OCI-LY7 (cell line): Measurements from ENCODE around the gene SNAI3. TPM values are rescaled to one million over a fixed set of nuclear protein-coding genes. Genes with fewer than 3 reads are reported as not detected.
A peak's percentile ranks its signal among the peaks of the same experiment; 100 is the strongest.

Experiments used
- BruUV-seq: library from RNA; stranded (reverse); fragments of 400-500 nt; replicated peaks from 2 replicates; lab custom pipeline; 2021; lab: Mats Ljungman, UMichigan
- CTCF ChIA-PET: fragments of 300-600 bp; sonication (Branson Sonifier 250); formaldehyde crosslinking; loops from one replicate; lab custom pipeline; 2022; ENCODE audit warnings: antibody characterized with exemption; ENCODE audit not compliant: unreplicated experiment; lab: Charles Lee
- POLR2A ChIA-PET: fragments of 300-600 bp; sonication (Branson Sonifier 250); formaldehyde crosslinking; loops from one replicate; lab custom pipeline; 2022; ENCODE audit warnings: antibody characterized with exemption; lab: Charles Lee
- DNase-seq: peaks from one replicate; pipeline ENCODE4 v3.0.0-alpha.2; 2015; ENCODE audit warnings: low spot score
- H2AFZ ChIP-seq: fragments of 200-600 bp; sonication (generic), shearing (Covaris generic); 2 replicates; pipeline ENCODE4 v1.6.1; 2014; ENCODE audit warnings: mild to moderate bottlenecking, antibody characterized with exemption, low read length, moderate library complexity
- H3K27ac ChIP-seq: fragments of 200-600 bp; sonication (generic); 2 replicates; pipeline ENCODE4 v1.5.1; 2014; ENCODE audit warnings: mixed run types, low read depth, mild to moderate bottlenecking, moderate library complexity, low read length, inconsistent platforms; ENCODE audit not compliant: poor library complexity, severe bottlenecking
- H3K36me3 ChIP-seq: fragments of 200-600 bp; sonication (generic); 2 replicates; pipeline ENCODE4 v1.6.1; 2014; ENCODE audit warnings: mild to moderate bottlenecking, antibody characterized with exemption, low read length, moderate library complexity, mixed read lengths; ENCODE audit not compliant: insufficient read depth
- H3K4me1 ChIP-seq: fragments of 200-600 bp; sonication (generic); 2 replicates; pipeline ENCODE4 v1.5.1; 2014; ENCODE audit warnings: mild to moderate bottlenecking, low read length; ENCODE audit not compliant: insufficient read depth, poor library complexity, severe bottlenecking
- H3K4me2 ChIP-seq: fragments of 200-600 bp; sonication (generic); 2 replicates; pipeline ENCODE4 v1.6.1; 2014; ENCODE audit warnings: mild to moderate bottlenecking, low read length
- H3K4me3 ChIP-seq: fragments of 200-600 bp; sonication (generic); 2 replicates; pipeline ENCODE4 v1.5.1; 2014; ENCODE audit warnings: mild to moderate bottlenecking, low read depth, low read length; ENCODE audit not compliant: poor library complexity, severe bottlenecking
- H3K79me2 ChIP-seq: fragments of 200-600 bp; sonication (generic); 2 replicates; pipeline ENCODE4 v1.6.1; 2016; ENCODE audit warnings: low read depth, mild to moderate bottlenecking, low read length, moderate library complexity, mixed read lengths; ENCODE audit not compliant: insufficient read depth
- H3K9me2 ChIP-seq: fragments of 200-600 bp; sonication (generic); 2 replicates; pipeline ENCODE4 v1.6.1; 2016; ENCODE audit warnings: mild to moderate bottlenecking, low read length, mixed read lengths; ENCODE audit not compliant: insufficient read depth
- H3K9me3 ChIP-seq: fragments of 200-600 bp; sonication (generic); 2 replicates; pipeline ENCODE4 v1.6.1; 2014; ENCODE audit warnings: mild to moderate bottlenecking, mixed run types, low read length, mixed read lengths
- H4K20me1 ChIP-seq: fragments of 200-600 bp; sonication (generic); 2 replicates; pipeline ENCODE4 v1.6.1; 2014; ENCODE audit warnings: mild to moderate bottlenecking, antibody characterized with exemption, low read length, moderate library complexity, mixed read lengths; ENCODE audit not compliant: insufficient read depth
- CTCF ChIP-seq: fragments of 200-600 bp; sonication (generic); conservative IDR thresholded peaks from 2 replicates; pipeline ENCODE4 v1.5.1; 2014; ENCODE audit warnings: mild to moderate bottlenecking, antibody characterized with exemption, low read length, moderate library complexity, mixed read lengths
- EZH2phosphoT487 ChIP-seq: fragments of 200-600 bp; sonication (generic); IDR thresholded peaks from 2 replicates; pipeline ENCODE4 v1.6.1; 2018; ENCODE audit warnings: low read depth, borderline replicate concordance, mild to moderate bottlenecking, mixed run types, antibody characterized with exemption, low read length, moderate library complexity, mixed read lengths
- intact Hi-C: fragments of 100-400 bp; cut with micrococcal nuclease; formaldehyde crosslinking; loops from one replicate; pipeline ENCODE4 v1.10.0; 2022; ENCODE audit not compliant: unreplicated experiment
- total RNA-seq, 2 experiments: library from RNA; depleted of rRNA in 1 of 2; stranded (reverse); fragments of >200 nt in 1 of 2; shearing (Covaris generic) in 1 of 2; gene quantifications; 2 replicates each; pipeline ENCODE4 v1.2.3, GENCODE V29; 2014 to 2022

Gene SNAI3
- total RNA-seq, 2 experiments from 2014 or later, result 3.1 to 3.3 TPM

GRCh38 chr16:88706965-88707826 is 20.9 kb upstream of the SNAI3 start:
- ChIA-PET CTCF (interaction anchor here (1.5 kb wide), 1 partner anchor 31 kb away, joined by 3 read pairs; no protein-coding TSS in a partner anchor), POLR2A (no interaction called here)
- peak; percentile 35 for DNase-seq
- no TSS peak for BruUV-seq
- Histone ChIP-seq H3K27ac (peak overlapping the region; percentile 9), H3K9me3 (no peaks in the 10 kb centered on the region), H3K4me2 (peak overlapping the region; percentile 88), H3K4me3 (peak overlapping the region; percentile 89), H3K36me3 (peaks cover 4% of the 10 kb centered on the region; the same call in 1 of the 2 replicates), H4K20me1 (no peaks in the 10 kb centered on the region), H3K4me1 (peaks cover 45% of the 10 kb centered on the region), H3K79me2 (peaks cover 19% of the 10 kb centered on the region; the same call in 1 of the 2 replicates), H3K9me2 (no peaks in the 10 kb centered on the region), H2AFZ (peak overlapping the region; percentile 18; the same call in 1 of the 2 replicates)
- TF ChIP-seq CTCF (no peak), EZH2phosphoT487 (no peak)
- intact Hi-C loops, result loop anchor here (2.0 kb wide), 1 partner anchor 76 kb away; no protein-coding TSS in a partner anchor

- Histone ChIP-seq H3K9me3 (no peaks in the 10 kb centered on the region), H3K79me2 (peaks cover 24% of the 10 kb centered on the region; the same call in 1 of the 2 replicates), H3K4me1 (peaks cover 53% of the 10 kb centered on the region), H3K4me2 (peak within 1 kb of the TSS; percentile 88), H3K4me3 (peak within 1 kb of the TSS; percentile 89), H3K36me3 (peaks cover 4% of the 10 kb centered on the region; the same call in 1 of the 2 replicates), H2AFZ (peak within 1 kb of the TSS; percentile 18), H3K9me2 (no peaks in the 10 kb centered on the region), H4K20me1 (no peaks in the 10 kb centered on the region), H3K27ac (peak within 1 kb of the TSS; percentile 71)
- intact Hi-C loops, result loop anchor here (2.0 kb wide), 1 partner anchor 76 kb away; no protein-coding TSS in a partner anchor
- ChIA-PET POLR2A (no interaction called here), CTCF (interaction anchor here (1.5 kb wide), 1 partner anchor 31 kb away, joined by 3 read pairs; no protein-coding TSS in a partner anchor)
- TSS peak; percentile 78 for BruUV-seq
- no peak for TF ChIP-seq EZH2phosphoT487
- TF ChIP-seq CTCF, result no peak
- DNase-seq, result peak; percentile 91
Observed at GRCh38 chr16:88706229-88706964, 20.1 kb upstream of the SNAI3 start, which contains the start of the genes CTU2 and RNF166. Gene CTU2 (plus strand): TSS chr16:88706503. CDS start chr16:88706531, 28 bp downstream. Gene RNF166 (minus strand): TSS chr16:88706408. CDS start chr16:88706325, 83 bp downstream.
